Rectal smooth muscle tissue (tissue), 1 donor: ENCODE measurements around the gene RAP1GDS1.
A peak's percentile ranks its signal among the peaks of the same experiment; 100 is the strongest.
"Not testable (repeated sequence)": the region's sequence is repeated elsewhere in the genome, so short reads cannot be mapped to it uniquely, and the experiment has no call there.

Source experiments
- H3K27ac ChIP-seq: one replicate; pipeline ENCODE4 v1.7.0; 2013; ENCODE audit warnings: low read depth, low read length, inconsistent platforms
- H3K27me3 ChIP-seq: one replicate; pipeline ENCODE4 v1.7.0; 2013; ENCODE audit warnings: low read length; ENCODE audit not compliant: control insufficient read depth, insufficient read depth
- H3K36me3 ChIP-seq: one replicate; pipeline ENCODE4 v1.7.0; 2013; ENCODE audit warnings: low read length; ENCODE audit not compliant: control insufficient read depth, insufficient read depth
- H3K4me1 ChIP-seq: one replicate; pipeline ENCODE4 v1.7.0; 2013; ENCODE audit warnings: low read length; ENCODE audit not compliant: control insufficient read depth, insufficient read depth
- H3K4me3 ChIP-seq: one replicate; pipeline ENCODE4 v1.7.0; 2013; ENCODE audit warnings: low read length
- H3K9ac ChIP-seq: one replicate; pipeline ENCODE4 v1.7.0; 2013; ENCODE audit warnings: low read length

Gene RAP1GDS1

GRCh38 chr4:98260047-98260578 lies 1.1 kb upstream of the RAP1GDS1 start:
- Histone ChIP-seq H3K27me3 (no peaks in the 10 kb centered on the region), H3K4me3 (peak overlapping the region; percentile 90), H3K4me1 (peaks cover 6% of the 10 kb centered on the region), H3K36me3 (no peaks in the 10 kb centered on the region), H3K27ac (peak overlapping the region; percentile 99), H3K9ac (peak overlapping the region; percentile 95)

GRCh38 chr4:98261405-98262291 lies 464 bp downstream of the RAP1GDS1 start:
- Histone ChIP-seq H3K4me1 (peaks cover 6% of the 10 kb centered on the region), H3K27ac (peak overlapping the region; percentile 86), H3K4me3 (peak overlapping the region; percentile 80), H3K9ac (peak overlapping the region; percentile 46), H3K36me3 (no peaks in the 10 kb centered on the region), H3K27me3 (no peaks in the 10 kb centered on the region)

- Histone ChIP-seq H3K27me3 (no peaks in the 10 kb centered on the region), H3K27ac (peak overlapping the region; percentile 86), H3K4me1 (peaks cover 6% of the 10 kb centered on the region), H3K9ac (no peak overlapping the region), H3K4me3 (peak overlapping the region; percentile 80), H3K36me3 (no peaks in the 10 kb centered on the region)
Measured at GRCh38 chr4:98262431-98262830, 1.2 kb downstream of the RAP1GDS1 start.

GRCh38 chr4:98267498-98267897 lies 6.3 kb downstream of the RAP1GDS1 start:
- Histone ChIP-seq H3K36me3 (no peaks in the 10 kb centered on the region), H3K27ac (no peak overlapping the region), H3K4me3 (no peak overlapping the region), H3K27me3 (no peaks in the 10 kb centered on the region), H3K4me1 (no peaks in the 10 kb centered on the region), H3K9ac (no peak overlapping the region)

- Histone ChIP-seq H3K9ac (no peak overlapping the region), H3K27ac (no peak overlapping the region)
Measured at GRCh38 chr4:98275145-98275544, 14.0 kb downstream of the RAP1GDS1 start.

GRCh38 chr4:98283219-98284189 lies 22.3 kb downstream of the RAP1GDS1 start:
- Histone ChIP-seq H3K27me3 (no peaks in the 10 kb centered on the region), H3K27ac (no peak overlapping the region), H3K4me3 (no peak overlapping the region), H3K36me3 (no peaks in the 10 kb centered on the region), H3K9ac (no peak overlapping the region), H3K4me1 (no peaks in the 10 kb centered on the region)

More at GRCh38 chr4:98275145-98275544, 14.0 kb downstream of the RAP1GDS1 start:
- no peaks in the 10 kb centered on the region for H3K27me3 ChIP-seq
- H3K4me1 ChIP-seq, result no peaks in the 10 kb centered on the region
- no peaks in the 10 kb centered on the region for H3K36me3 ChIP-seq
- H3K4me3 ChIP-seq, result no peak overlapping the region

GRCh38 chr4:98284640-98285046 lies 23.5 kb downstream of the RAP1GDS1 start:
- no peaks in the 10 kb centered on the region for H3K4me1 ChIP-seq
- no peak overlapping the region for H3K4me3 ChIP-seq
- no peak overlapping the region for H3K27ac ChIP-seq

GRCh38 chr4:98285676-98286075 lies 24.5 kb downstream of the RAP1GDS1 start:
- H3K27me3 ChIP-seq, result no peaks in the 10 kb centered on the region
- H3K4me3 ChIP-seq, result no peak overlapping the region
- no peaks in the 10 kb centered on the region for H3K4me1 ChIP-seq
- H3K9ac ChIP-seq, result no peak overlapping the region
- H3K27ac ChIP-seq, result no peak overlapping the region
- no peaks in the 10 kb centered on the region for H3K36me3 ChIP-seq

More at GRCh38 chr4:98284640-98285046, 23.5 kb downstream of the RAP1GDS1 start:
- no peak overlapping the region for H3K9ac ChIP-seq
- no peaks in the 10 kb centered on the region for H3K27me3 ChIP-seq
- no peaks in the 10 kb centered on the region for H3K36me3 ChIP-seq

GRCh38 chr4:98287328-98287727 lies 26.1 kb downstream of the RAP1GDS1 start:
- no peak overlapping the region for H3K27ac ChIP-seq
- no peak overlapping the region for H3K4me3 ChIP-seq
- no peaks in the 10 kb centered on the region for H3K27me3 ChIP-seq
- H3K36me3 ChIP-seq, result no peaks in the 10 kb centered on the region
- H3K9ac ChIP-seq, result no peak overlapping the region
- H3K4me1 ChIP-seq, result no peaks in the 10 kb centered on the region

GRCh38 chr4:98288671-98289070 lies 27.5 kb downstream of the RAP1GDS1 start:
- H3K4me1 ChIP-seq, H3K4me3 ChIP-seq, H3K27ac ChIP-seq, H3K9ac ChIP-seq, H3K36me3 ChIP-seq, H3K27me3 ChIP-seq: not testable (repeated sequence)

GRCh38 chr4:98289375-98289774 lies 28.2 kb downstream of the RAP1GDS1 start:
- H3K9ac ChIP-seq, result no peak overlapping the region
- no peaks in the 10 kb centered on the region for H3K4me1 ChIP-seq
- H3K4me3 ChIP-seq, result no peak overlapping the region
- no peak overlapping the region for H3K27ac ChIP-seq
- no peaks in the 10 kb centered on the region for H3K27me3 ChIP-seq
- no peaks in the 10 kb centered on the region for H3K36me3 ChIP-seq

- Histone ChIP-seq H3K27me3 (no peaks in the 10 kb centered on the region), H3K4me1 (no peaks in the 10 kb centered on the region), H3K36me3 (no peaks in the 10 kb centered on the region), H3K27ac (no peak overlapping the region), H3K4me3 (no peak overlapping the region), H3K9ac (no peak overlapping the region)
Measured at GRCh38 chr4:98290511-98290910, 29.3 kb downstream of the RAP1GDS1 start.
